GOT3 (cell line): ENCODE results near the gene KANTR.
"Not testable (repeated sequence)": the region's sequence is repeated elsewhere in the genome, so short reads cannot be mapped to it uniquely, and the experiment has no call there.

Experiments used
- DNase-seq: peaks from one replicate; lab custom pipeline; 2025; ENCODE audit warnings: mixed read lengths; lab: John Stamatoyannopoulos, UW

KANTR gene

GRCh38 chrX:53128097-53128749 is 34.3 kb downstream of the KANTR start:
- DNase-seq, result no peak

GRCh38 chrX:53133400-53133799 is 39.5 kb downstream of the KANTR start:
- DNase-seq, result no peak

DNA sequence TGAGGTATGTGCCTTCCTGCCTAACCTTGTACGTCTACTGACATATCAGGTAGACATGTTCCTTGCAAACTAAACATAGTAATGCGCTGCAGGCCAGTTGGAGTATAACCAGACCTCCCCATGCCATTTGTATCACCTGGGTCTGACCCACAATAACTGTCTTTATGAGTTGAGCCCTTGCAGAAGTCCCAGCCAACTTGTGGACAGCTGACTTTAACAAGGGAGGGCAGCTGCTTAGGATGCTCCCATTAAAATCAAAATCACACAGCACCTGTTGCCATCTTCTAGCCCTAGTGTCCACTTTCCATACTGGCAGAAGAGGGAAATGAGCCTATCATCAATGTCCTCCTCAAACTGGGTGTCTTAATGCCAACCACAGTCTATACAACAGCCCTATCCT is 41.6 kb downstream of the KANTR start:
- no peak for DNase-seq

GRCh38 chrX:53153581-53153980 is 59.6 kb downstream of the KANTR start:
- DNase-seq, result no peak

GRCh38 chrX:53155512-53156206 is 61.7 kb downstream of the KANTR start:
- DNase-seq, result no peak

GRCh38 chrX:53156207-53156596 is 62.3 kb downstream of the KANTR start:
- DNase-seq, result no peak

- DNase-seq, result no peak
Measured at GRCh38 chrX:53159184-53159583, 65.2 kb downstream of the KANTR start.

- DNase-seq, result no peak
Measured at GRCh38 chrX:53160297-53160983, 66.5 kb downstream of the KANTR start.

DNA sequence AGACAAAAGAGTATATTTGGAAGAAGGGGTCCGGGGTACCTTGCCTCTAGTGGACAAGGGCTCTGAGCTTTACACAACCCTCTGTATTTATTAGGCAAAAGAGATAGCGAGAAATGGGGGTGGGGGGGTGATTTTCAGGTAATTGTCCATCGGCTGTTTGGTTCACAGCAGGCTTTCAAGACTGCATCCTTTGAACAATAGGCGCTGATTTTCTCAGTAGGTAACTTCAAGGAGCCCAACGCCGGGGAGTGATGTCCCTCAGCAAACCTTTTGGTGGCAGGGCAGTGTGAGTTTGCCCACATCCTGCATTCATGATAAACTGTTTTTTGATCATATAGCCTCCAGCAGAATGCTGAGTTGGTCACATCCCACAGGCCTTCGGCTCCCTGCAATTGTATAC is 69.5 kb downstream of the KANTR start:
- DNase-seq, result no peak

DNA sequence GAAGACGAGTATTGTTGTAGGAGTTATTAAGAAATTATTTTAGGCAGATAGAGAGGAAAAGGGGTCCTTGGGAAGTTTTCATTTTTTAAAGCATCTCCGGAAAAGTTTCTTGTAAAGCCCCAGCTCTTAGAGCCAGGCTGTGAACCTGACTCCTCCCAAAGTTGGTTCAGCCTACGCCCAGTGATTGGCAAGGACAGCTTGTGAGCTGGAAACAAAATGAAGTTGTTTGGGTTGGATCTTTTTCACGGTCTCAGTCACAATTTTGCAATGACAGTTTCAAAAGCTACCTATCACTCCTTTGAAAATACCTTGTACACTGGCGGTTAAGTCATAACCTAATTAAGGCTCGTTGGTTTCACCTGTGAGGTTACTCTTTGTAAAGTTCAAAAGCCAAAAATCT is 70.6 kb downstream of the KANTR start:
- DNase-seq, result not testable (repeated sequence)

DNA sequence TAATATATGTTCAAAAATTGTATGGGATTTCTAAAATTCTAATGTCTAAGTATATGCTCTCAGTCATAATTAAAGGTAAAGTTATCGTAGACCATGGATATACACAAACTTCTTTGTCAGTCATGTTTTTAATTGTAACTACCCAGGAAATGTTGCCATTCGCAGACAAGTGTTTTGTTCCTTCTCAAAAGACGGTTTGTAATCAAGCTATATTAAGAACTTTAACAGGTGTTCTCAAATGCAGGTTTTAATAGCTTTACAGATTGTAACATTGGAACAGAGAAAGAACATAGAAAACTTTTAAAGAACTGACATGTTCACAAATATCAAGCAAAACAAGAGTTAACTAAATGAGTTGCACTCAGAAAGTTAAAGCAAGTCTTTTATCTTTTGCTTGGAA is 72.2 kb downstream of the KANTR start:
- no peak for DNase-seq

DNA sequence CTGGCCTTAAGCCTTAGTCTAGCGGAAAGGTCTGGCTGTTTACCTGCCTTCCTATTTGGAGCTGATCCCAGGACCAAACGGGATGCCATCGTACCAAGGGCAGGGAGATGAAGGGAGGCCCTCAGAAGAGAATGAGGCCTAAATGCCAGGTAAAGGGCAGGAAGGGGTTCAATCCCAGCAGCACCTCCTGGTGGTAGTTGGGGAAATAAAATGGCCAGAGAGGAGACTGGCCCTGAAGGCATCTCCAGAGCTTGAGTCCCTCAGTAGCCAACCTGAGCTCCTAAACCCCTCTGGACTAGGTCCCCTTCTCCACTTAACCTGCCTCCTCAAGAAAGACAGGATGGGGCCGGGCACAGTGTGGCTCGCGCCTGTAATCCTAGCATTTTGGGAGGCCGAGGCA is 77.4 kb downstream of the KANTR start:
- DNase-seq, result no peak
